ENCODE results near the gene TBC1D8. TPM values are rescaled to one million over a fixed set of nuclear protein-coding genes. Genes with fewer than 3 reads are reported as not detected.

Gene TBC1D8
- total RNA-seq, 1 donor from 2014 or later, result 17.3 TPM

- no peak for DNase-seq (ENCODE audit: low read depth)
- Histone ChIP-seq H3K4me3 (ENCODE audit: low read depth, low read length) (no peak overlapping the region), H3K27me3 (ENCODE audit: control insufficient read depth, insufficient read depth, low read length) (no peaks in the 10 kb centered on the region), H3K36me3 (ENCODE audit: control insufficient read depth, insufficient read depth, low read length) (no peaks in the 10 kb centered on the region)
- no peak for TF ChIP-seq CTCF (IDR thresholded peaks at IDR 0.05; ENCODE audit: insufficient read depth, low read length, poor library complexity, severe bottlenecking)
Measured at GRCh38 chr2:101081375-101081907, 69.7 kb downstream of the TBC1D8 start.

GRCh38 chr2:101080211-101081068, 70.7 kb downstream of the TBC1D8 start:
- DNase-seq (ENCODE audit: low read depth), result no peak
- H3K27me3 ChIP-seq (ENCODE audit: control insufficient read depth, insufficient read depth, low read length), result no peaks in the 10 kb centered on the region
- H3K4me3 ChIP-seq (ENCODE audit: low read depth, low read length), result no peak overlapping the region
- H3K36me3 ChIP-seq (ENCODE audit: control insufficient read depth, insufficient read depth, low read length), result no peaks in the 10 kb centered on the region
- TF ChIP-seq CTCF (IDR thresholded peaks at IDR 0.05; ENCODE audit: insufficient read depth, low read length, poor library complexity, severe bottlenecking), result no peak

DNA sequence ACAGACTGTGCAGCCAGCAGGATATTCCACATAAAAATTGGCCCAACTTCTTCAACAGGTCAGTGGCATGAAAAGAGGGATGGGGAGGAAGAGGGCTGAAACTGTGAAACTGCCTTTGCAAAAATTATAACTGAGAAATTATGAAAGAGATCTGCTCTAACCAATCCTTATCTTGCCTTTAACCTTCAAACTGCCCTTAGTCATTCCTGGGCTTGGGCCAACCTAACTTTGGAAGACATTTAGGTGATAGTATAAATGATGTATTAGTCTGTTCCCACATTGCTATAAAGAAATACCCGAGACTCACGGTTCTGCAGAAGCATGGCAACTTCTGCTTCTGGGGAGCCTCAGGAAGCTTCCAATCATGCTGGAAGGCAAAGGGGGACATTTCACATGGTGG, 74.6 kb downstream of the TBC1D8 start:
- DNase-seq (ENCODE audit: low read depth), result no peak
- Histone ChIP-seq H3K4me3 (ENCODE audit: low read depth, low read length) (no peak overlapping the region), H3K27me3 (ENCODE audit: control insufficient read depth, insufficient read depth, low read length) (no peaks in the 10 kb centered on the region), H3K36me3 (ENCODE audit: control insufficient read depth, insufficient read depth, low read length) (no peaks in the 10 kb centered on the region)
- TF ChIP-seq CTCF (IDR thresholded peaks at IDR 0.05; ENCODE audit: insufficient read depth, low read length, poor library complexity, severe bottlenecking), result no peak

DNA sequence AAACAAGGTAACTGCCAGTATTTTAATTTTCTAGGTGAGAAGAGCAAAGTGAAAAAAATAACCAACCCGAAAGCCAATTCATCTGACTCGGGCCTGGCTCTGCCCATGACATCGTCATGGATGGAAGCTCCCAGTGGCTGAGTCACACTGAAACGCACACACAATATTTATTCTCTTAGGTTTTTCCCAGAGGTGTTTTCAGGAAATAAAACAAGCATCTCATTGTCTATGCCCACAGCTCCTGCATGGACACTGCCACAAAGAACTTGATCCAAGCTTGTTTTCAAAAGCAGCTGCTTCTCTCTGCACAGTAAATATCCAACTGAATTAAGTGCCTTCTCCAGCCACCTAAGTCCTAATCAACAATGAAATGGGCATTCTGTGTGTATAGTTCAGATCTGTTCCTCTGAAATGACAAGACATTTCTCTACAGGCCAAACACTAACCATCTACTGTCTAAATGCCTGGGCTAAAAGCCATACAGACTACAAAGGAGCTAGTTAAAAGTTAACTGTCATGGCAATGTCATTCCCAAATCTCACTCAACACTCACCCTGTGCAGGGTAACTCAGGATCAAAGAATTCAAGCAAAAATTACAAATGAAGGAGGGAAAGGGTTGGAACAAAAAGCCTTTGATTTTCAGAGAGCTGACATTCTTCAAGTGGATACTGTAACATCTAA, 86.2 kb downstream of the TBC1D8 start:
- no peaks in the 10 kb centered on the region for H3K27me3 ChIP-seq (ENCODE audit: control insufficient read depth, insufficient read depth, low read length)
- H3K4me3 ChIP-seq (ENCODE audit: low read depth, low read length), result no peak overlapping the region
- no peak for TF ChIP-seq CTCF (IDR thresholded peaks at IDR 0.05; ENCODE audit: insufficient read depth, low read length, poor library complexity, severe bottlenecking)
- DNase-seq (ENCODE audit: low read depth), result peak; percentile 76
- no peaks in the 10 kb centered on the region for H3K36me3 ChIP-seq (ENCODE audit: control insufficient read depth, insufficient read depth, low read length)

GRCh38 chr2:101064505-101064867, 86.7 kb downstream of the TBC1D8 start:
- TF ChIP-seq CTCF (IDR thresholded peaks at IDR 0.05; ENCODE audit: insufficient read depth, low read length, poor library complexity, severe bottlenecking), result no peak
- no peak for DNase-seq (ENCODE audit: low read depth)
- Histone ChIP-seq H3K36me3 (ENCODE audit: control insufficient read depth, insufficient read depth, low read length) (no peaks in the 10 kb centered on the region), H3K4me3 (ENCODE audit: low read depth, low read length) (no peak overlapping the region), H3K27me3 (ENCODE audit: control insufficient read depth, insufficient read depth, low read length) (no peaks in the 10 kb centered on the region)

Measured in kidney epithelial cell (primary cell).